HG03045 (cell line): ENCODE data around the gene NBEA.
"Not testable (repeated sequence)": the region's sequence is repeated elsewhere in the genome, so short reads cannot be mapped to it uniquely, and the experiment has no call there.

Experiments used
- ATAC-seq: cut with Tn5 transposase; IDR thresholded peaks from one replicate; pipeline ENCODE4 v1.9.1; 2021; ENCODE audit warnings: mild to moderate bottlenecking, moderate library complexity; ENCODE audit not compliant: unreplicated experiment

Gene NBEA

DNA sequence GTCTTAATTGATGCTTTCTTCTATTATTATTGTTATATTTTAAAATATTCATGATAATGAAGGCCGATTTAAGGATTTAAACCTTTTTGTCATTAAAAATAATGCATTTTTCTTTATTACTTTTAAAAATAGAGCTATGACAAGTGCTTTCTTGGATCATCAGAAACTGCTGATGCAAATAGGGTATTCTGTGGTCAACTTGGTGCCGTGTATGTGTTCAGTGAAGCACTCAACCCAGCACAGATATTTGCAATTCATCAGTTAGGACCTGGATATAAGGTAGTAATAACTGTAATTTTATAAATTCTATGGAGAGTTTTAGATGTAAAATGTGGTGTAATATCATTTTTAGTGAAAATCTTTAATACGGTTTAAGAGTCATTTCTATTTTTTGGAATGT lies 116.5 kb downstream of the NBEA start:
- ATAC-seq = peak; percentile 56

DNA sequence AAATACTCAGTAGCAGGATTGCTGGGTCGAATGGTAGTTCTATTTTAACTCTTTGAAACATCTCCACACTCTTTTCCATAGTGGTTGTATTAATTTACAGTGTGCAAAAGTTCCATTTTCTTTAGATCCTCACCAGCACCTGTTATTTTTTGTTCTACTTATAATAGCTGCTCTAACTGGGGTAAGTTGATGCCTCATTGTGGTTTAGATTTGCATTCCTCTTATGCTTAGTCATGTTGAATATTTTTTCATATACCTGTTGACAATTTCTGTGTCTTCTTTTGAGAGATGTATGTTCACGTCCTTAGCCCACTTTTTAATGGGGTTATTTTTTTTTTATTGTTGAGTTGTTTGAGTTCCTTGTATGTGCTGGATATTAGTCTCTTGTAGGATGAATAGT lies 144.6 kb downstream of the NBEA start:
- no peak for ATAC-seq

DNA sequence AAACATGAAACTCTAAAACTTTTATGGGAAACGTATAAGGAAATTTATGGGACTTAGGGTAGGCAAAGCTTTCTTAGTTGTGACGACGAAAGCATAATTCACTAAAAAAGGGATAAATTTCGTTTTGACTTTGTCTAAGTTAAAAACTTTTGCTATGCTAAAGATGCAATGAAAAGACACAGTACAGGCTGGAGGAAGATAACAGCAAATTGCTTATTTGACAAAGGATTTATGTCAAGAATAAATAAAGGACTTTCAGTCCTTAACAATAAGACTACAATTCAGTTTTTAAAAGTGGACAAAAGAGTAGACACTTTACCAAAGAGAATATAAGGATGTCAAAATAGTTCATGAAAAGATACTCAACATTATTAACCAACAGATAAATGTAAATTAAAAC lies 150.2 kb downstream of the NBEA start:
- ATAC-seq = no peak

DNA sequence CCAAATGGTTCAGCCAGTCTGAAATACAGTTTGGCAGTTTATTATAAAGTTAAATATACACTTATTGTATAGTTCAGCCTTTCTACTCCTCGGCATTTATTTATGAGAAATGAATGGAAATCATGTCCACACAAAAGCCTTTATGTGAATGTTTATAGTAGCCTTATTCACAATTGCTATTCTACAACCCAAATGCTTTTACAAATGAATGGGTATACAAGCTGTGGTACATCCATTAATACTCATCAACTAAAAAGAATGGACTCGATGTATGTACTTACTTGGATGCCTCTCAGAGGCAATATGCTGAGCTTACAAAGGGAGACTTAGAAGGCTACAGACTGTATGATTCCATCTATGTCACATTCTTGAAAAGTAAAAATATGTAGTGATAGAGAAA lies 150.7 kb downstream of the NBEA start:
- no peak for ATAC-seq

DNA sequence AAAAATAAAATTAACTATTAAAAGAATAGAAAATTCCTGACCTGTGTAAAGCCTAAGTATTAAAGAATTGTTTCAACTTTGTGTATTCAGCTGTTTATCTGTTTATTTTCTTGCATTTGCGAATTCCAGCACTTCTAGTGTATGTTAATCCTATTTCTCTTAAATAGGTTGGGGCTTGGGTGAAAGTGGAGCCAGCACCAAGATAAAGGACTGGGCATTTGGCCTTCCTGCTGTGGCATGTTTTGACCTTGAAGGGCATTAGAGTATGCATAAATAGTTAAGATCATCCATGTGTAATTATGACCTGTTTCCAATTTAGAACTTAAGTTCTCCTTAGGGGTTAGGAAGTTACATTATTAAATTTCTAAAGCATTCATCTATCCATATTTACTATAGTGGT lies 151.3 kb downstream of the NBEA start:
- ATAC-seq = no peak

DNA sequence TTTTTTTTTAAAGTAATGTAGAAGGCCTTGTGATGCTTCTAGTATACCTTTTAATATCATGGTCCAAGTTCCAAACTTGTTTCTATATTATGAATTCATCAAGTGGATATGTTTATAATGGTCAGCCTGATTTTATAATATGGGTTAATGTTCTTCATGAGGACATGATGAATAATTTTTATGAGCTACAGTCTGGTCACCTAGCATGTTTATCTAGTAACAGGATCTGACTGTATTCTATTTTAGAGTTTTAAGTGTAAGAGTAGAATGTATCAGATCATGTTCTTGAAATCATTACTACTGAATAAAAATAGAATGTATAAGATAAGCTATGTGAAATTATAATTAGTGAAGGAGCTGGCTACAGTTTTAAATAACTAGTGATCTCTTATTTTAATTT lies 164.7 kb downstream of the NBEA start:
- ATAC-seq = not testable (repeated sequence)

DNA sequence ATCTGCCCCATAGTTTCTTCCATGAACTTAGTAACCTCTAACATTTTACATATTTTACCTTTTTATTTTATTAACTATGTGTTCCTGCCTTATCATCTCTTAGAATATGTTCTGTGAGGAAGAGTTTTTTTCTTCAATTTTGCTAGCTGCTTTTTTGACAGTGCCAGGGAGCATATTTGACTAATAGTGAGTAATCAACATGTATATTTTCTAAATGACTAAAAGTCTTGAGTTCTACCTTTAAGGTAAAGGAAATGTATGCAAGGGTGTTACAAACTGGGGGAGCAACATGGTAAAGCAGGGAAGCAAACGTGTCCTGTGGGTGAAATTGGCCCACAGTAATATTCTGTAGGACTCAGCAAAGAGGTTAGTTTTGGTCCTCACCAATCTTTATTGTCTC lies 165.5 kb downstream of the NBEA start:
- ATAC-seq = no peak

DNA sequence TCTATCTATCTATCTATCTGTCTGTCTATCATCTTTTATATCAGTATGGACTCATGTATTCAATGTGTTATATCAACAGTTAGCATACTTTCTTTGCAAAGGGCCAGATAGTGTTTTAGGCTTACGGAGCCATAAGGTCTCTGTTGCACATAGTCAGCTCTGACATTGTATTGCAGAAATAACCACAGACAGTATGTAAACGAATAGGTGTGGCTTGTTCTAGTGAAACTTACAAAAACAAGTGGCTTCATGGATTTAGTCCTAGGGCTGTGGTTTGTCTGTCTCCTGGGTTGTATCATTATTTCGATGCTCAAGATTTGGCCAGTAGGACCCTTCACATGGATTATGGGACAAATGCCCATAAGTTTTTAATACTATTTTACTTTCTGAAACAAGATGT lies 171.5 kb downstream of the NBEA start:
- not testable (repeated sequence) for ATAC-seq

DNA sequence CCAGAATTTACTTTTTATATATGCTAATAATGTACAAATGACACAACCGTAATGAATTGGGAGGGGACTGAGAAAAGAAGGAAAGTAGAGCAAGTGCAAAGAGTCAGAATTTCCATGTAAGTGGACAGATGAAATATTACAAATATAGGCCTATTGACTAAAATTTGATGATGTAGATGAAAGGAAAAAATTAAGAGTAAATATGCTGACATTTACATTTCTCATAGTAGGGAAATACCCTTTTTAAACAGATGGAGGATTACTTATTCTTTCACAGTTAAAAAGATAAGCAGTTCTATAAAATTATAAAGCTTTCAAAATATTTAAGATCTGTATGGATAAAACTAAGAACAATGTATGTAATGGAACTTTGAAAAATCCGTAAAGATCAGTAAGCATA lies 185.4 kb downstream of the NBEA start:
- ATAC-seq = no peak

DNA sequence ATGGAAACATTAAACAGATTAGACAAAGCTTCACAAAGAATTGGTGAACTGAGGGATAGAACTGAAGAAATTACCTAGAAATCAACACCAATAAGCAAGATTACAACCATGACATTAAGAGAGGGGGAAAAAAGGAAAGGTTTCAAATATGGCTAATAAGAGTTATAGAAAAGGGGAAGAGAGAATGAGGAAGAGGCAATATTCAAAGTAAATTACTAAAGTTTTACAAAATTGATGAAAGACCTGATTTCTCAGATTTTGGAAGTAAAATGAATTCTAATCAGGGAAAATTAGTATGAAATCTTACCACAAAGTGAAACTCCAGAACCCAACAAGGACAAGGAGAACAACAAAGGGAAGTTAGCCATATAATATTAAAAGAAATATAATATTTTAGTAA lies 187.4 kb downstream of the NBEA start:
- ATAC-seq = no peak

DNA sequence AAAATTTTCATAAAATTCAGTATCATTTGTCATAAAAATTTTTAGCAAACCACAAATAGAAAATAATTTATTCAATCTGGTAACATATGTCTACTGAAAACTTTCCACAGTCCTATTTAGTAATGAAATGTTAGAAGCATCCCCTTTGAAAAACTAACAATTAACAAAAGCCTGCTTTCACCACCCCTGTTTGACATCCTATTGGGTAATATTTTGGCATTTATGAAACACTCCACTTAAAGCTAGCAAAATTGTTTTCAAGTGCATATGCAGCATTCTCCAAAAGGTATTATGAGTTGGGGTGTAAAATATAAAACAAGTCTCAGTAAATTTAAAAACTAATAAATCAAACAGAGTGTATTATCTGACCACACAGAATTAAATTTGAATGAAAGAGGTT lies 189.4 kb downstream of the NBEA start:
- no peak for ATAC-seq

DNA sequence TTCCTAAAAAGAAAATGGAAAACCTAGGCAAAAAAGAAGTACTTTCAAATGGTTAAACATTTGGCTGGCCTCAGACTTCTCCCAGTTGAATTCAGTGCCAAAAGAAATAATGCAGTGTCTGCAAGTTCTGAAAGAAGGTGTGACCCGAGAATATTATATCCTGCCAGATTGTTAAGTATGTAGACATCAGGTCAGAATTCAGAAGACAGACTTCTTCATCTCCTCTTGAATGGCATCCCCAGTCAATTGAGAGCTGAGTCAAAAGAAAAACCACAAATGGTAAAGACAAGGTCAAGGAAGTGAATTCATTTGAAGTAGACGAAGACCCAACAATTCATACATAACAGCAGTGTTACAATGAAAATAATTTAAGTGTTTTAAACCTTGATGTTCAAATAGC lies 194.5 kb downstream of the NBEA start:
- no peak for ATAC-seq

DNA sequence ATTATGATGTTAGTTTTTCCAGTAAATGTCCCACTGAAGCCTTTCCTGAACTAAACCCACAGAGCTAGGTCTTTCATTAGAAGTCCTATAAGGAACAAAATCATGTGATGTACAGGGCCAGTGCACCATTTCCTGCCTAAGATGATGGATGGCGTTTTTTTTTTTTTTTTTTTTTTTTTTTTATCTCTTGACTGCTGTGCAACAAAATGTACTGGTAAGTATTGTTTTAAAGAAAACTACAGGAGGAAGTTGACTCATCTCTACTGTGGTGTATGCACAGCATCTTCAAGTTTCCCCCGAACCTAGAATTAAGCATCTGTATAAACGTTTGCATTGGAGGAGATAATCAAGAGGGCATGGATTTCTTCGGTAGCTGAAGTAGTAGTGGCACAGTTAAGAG lies 197.5 kb downstream of the NBEA start:
- no peak for ATAC-seq

DNA sequence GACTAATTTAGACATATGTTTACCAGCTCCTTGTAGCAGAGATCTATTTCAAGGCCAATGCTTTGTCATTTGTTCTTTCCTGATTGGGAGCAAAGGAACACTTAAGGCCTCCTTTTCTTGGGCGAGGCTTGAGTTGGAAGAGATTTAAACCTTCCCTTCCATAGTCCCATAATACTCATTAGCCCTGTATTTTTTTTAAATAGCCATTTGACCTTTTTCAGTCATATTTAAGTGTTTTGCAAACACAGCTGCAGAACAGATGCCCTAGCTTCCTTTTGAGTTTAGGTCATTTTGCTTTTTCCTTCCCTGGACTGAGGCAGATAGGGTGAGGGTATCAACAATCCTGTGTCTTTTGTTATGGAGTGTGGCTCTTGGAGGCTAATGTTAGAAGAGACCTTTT lies 198.3 kb downstream of the NBEA start:
- ATAC-seq = no peak

DNA sequence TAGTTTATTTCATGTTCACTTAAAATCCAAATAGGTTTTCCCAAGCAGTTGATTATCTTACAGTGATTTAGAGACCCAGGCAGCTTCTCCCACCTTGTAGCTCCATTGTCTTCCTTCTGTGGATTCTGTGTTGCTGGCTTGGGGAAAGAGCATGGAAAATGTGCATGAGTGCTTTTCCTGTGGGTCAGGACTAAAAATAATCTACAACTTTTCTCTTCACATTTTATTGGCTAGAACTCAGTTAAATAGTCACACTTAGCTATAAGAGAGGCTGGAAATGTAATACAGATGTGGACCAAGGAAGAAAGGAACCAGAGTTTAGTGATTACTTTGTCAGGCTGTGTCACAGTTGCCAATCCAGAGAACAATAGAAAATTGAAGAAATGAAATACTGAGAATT lies 198.8 kb downstream of the NBEA start:
- ATAC-seq = no peak

DNA sequence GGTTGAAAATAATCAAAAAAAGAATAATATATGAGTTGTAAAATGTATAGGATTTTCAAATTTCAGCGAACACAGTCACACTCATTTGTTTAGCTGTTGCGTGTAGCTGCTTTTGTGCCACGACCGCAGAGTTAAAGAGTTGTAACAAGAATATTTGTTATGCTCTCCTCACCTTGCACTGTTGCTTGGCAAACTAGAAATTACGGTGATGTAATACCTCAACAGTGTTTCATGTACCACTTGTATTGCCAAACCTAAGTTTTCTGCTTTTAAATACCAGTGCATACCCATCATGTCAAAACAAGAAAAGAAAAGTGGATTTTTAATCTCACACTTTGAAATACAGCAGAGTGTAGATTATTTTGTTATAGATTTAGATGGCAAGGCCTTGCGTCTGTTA lies 201.1 kb downstream of the NBEA start:
- ATAC-seq = no peak

DNA sequence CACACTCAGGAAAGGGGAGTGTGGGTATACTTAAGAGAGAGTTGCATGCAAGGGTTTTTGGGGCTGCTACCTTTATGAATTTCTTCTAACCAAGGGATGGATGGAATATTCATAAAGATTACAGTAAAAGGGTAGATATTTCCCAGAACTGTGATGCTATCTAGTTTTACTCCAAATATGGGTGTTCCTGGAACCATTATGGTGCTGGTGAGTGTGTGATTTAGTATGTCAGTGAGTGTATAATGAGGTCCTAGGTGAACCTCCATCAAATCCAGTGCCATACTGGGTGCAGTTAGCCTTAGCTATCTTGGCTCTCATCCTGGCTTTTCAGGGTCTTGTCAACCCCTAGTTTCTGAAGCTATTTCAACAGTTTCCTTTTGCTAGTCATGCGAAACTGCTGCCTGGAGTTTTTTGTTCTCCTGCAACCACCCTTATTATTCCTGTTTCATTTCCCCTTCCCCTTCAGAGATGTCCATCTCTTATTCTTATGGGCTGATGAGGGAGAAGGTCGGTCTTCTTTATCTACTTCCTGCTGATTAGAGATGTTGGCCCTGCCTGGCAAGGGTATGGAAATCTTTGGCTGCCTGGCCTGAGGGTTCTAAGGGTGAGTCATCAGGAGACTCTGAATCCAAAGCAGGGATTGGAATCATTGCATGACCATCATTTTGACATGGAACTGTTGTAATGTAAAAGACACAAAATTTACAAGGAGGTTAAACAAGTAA lies 202.3 kb downstream of the NBEA start:
- no peak for ATAC-seq

DNA sequence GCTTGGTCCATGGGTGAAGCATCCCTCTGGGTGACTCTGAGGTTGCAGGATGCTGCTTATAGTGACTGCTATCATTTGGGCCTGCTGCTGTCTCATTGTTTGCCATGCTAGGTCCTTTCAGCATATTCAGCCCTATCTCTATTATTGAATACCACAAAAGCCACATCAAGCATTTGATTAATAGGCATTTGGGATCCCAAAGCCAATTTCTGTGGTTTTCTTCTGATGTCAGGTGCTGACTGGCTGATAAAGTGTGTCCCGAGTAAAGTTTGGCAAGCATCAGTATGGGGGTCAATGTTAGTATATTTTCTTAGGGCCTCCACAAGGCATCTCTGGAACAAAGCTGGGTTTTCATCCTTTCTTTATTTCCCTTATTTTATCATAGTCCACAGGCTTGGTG lies 204.6 kb downstream of the NBEA start:
- no peak for ATAC-seq

DNA sequence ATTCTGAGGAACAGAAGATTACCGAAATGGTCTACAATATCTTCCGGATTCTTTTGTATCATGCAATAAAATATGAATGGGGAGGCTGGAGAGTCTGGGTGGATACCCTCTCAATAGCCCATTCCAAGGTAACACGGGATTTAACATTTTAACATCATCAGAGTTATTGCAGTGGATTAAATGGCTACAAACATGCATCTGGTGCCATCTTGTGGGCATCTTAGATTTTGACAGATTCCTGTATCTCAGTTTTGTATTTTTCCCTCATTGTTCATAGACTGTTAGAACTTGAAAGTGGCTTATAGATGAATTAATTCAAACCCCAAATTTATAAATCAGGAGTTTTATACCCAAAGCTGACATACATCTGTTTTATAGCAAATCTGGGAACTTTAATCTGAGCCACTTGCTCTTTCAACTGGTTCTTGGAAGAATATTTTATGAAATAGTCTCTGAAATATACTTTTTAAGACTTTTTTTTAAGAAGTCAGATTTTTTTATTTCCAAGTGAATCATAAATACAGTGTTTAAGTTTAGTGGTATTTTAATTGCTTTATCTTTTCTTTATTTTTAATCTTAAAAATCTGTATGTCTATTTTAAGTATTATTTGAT lies 215.2 kb downstream of the NBEA start:
- ATAC-seq = peak; percentile 69

DNA sequence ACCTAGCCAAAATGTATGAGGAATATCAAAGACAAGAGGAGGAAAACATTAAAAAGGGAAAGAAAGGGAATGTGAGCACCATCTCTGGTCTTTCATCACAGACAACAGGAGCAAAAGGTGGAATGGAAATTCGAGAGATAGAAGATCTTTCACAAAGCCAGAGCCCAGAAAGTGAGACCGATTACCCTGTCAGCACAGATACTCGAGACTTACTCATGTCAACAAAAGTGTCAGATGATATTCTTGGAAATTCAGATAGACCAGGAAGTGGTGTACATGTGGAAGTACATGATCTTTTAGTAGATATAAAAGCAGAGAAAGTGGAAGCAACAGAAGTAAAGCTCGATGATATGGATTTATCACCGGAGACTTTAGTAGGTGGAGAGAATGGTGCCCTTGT lies 217.0 kb downstream of the NBEA start:
- ATAC-seq = no peak

DNA sequence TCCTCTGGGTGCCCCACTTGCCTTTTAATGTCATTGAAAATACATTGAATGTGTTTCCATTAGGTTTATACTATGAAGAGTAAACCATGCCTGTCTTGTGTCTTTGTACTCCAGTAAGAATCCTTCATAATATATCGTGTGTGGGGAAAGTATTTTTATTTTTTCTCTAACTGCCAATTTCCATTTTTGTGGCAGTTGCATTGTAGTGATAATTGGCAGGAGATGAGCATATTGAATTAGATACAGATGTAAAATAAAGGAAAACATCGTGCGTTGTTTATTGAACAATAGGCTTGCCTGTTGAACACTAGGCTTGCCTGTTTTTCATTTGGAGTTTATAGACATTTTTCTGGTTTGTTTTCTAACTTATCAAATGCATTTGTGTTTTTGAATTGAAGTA lies 218.8 kb downstream of the NBEA start:
- no peak for ATAC-seq

DNA sequence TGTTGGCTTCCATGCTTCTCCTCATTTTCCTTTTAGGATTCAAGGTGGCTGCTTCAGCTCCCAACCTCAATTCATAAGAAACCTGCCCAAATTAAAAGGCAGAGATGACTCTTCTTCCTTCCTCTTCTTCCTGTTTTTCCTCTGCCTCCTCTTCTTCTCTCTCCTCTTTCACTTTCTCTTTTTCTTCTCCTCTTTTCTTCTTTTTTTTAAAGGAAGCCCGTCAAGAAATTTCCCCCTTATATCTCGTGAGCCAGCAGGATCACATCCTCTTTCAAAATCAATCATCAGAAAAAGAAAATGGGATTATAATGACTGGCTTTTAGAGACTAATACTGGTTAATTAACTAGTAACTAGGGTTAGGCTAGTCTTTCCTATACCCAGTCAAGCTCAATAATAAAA lies 220.3 kb downstream of the NBEA start:
- no peak for ATAC-seq

DNA sequence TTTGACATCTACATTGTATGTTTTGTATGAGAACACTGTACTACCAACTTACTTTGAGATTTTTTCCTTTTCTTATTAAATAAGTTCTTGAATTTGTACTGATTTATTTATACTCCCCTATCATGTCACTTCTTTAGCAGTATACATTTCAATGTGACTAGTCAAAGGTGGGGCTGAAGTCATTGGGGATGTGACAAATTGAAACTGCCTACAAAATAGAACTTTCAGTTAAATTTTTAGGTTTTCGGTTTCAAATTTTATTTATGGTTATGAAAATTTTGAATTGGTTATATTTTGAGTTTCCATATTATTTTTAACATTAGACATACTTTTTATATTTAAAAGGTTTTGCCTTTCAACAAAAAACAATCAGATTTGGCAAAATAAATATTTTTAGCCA lies 221.6 kb downstream of the NBEA start:
- ATAC-seq = peak; percentile 60
